Inflammatory macrophage treated with lipopolysaccharide for 4 hours (primary cell): Measurements from ENCODE around the gene TMEM229A.
"Not testable (repeated sequence)": the region's sequence is repeated elsewhere in the genome, so short reads cannot be mapped to it uniquely, and the experiment has no call there.

ENCODE experiments used
- DNase-seq: peaks from one replicate; pipeline ENCODE4 v3.0.0-alpha.2; 2020

The TMEM229A gene

GRCh38 chr7:124032369-124033094 is at the start of gene TMEM229A:
Gene TMEM229A (minus strand): TSS chr7:124033067. CDS start chr7:124033003, 64 bp downstream.
- no peak for DNase-seq

GRCh38 chr7:124082234-124082633 is 49.4 kb upstream of the TMEM229A start:
- DNase-seq = not testable (repeated sequence)

GRCh38 chr7:124077546-124077945 is 44.7 kb upstream of the TMEM229A start:
- no peak for DNase-seq

GRCh38 chr7:124076841-124077240 is 44.0 kb upstream of the TMEM229A start:
- DNase-seq = no peak

GRCh38 chr7:124074007-124074406 is 41.1 kb upstream of the TMEM229A start:
- no peak for DNase-seq

GRCh38 chr7:124073310-124073645 is 40.4 kb upstream of the TMEM229A start:
- no peak for DNase-seq

- DNase-seq = no peak
Measured at GRCh38 chr7:124072603-124073309, 39.9 kb upstream of the TMEM229A start.

- no peak for DNase-seq
Measured at GRCh38 chr7:124071843-124072242, 39.0 kb upstream of the TMEM229A start.

GRCh38 chr7:124062171-124062570 is 29.3 kb upstream of the TMEM229A start:
- no peak for DNase-seq

GRCh38 chr7:124060528-124060927 is 27.7 kb upstream of the TMEM229A start:
- DNase-seq = no peak

GRCh38 chr7:124059375-124059774 is 26.5 kb upstream of the TMEM229A start:
- DNase-seq = no peak

GRCh38 chr7:124058515-124058914 is 25.6 kb upstream of the TMEM229A start:
- no peak for DNase-seq

GRCh38 chr7:124057872-124058271 is 25.0 kb upstream of the TMEM229A start:
- DNase-seq = no peak

- no peak for DNase-seq
Measured at GRCh38 chr7:124056234-124056633, 23.4 kb upstream of the TMEM229A start.

GRCh38 chr7:124051681-124052377 is 19.0 kb upstream of the TMEM229A start:
- DNase-seq = no peak

GRCh38 chr7:124042826-124043225 is 10.0 kb upstream of the TMEM229A start:
- no peak for DNase-seq

- DNase-seq = no peak
Measured at GRCh38 chr7:124041439-124041838, 8.6 kb upstream of the TMEM229A start.

GRCh38 chr7:124037902-124038301 is 5.0 kb upstream of the TMEM229A start:
- not testable (repeated sequence) for DNase-seq

GRCh38 chr7:124035706-124036105 is 2.8 kb upstream of the TMEM229A start:
- DNase-seq = no peak

- no peak for DNase-seq
Measured at GRCh38 chr7:124034754-124035100, 1.9 kb upstream of the TMEM229A start.

GRCh38 chr7:124033807-124034753 is 1.2 kb upstream of the TMEM229A start:
- DNase-seq = no peak

- no peak for DNase-seq
Measured at GRCh38 chr7:124033095-124033806, 384 bp upstream of the TMEM229A start.
